Brain microvascular endothelial cell (primary cell): ENCODE data around the gene GREM2.

Experiments
- DNase-seq: peaks from one replicate; pipeline ENCODE4 v3.0.0-alpha.2; 2020
- H3K27ac ChIP-seq: fragments of 250-450 bp; sonication (Bioruptor Pico); 2 replicates; pipeline ENCODE4 v1.5.1; 2020; ENCODE audit warnings: mild to moderate bottlenecking, moderate library complexity
- H3K27me3 ChIP-seq: fragments of 250-450 bp; sonication (Bioruptor Pico); replicated peaks from 2 replicates; pipeline ENCODE4 v1.5.1; 2020; ENCODE audit warnings: mild to moderate bottlenecking
- H3K36me3 ChIP-seq: fragments of 250-450 bp; sonication (Bioruptor Pico); replicated peaks from 2 replicates; pipeline ENCODE4 v1.5.1; 2020; ENCODE audit warnings: mild to moderate bottlenecking
- H3K4me3 ChIP-seq: 2 replicates; pipeline ENCODE4 v1.5.1; 2011; ENCODE audit warnings: low read depth, mild to moderate bottlenecking, control low read depth, low read length, moderate library complexity
- CTCF ChIP-seq: IDR thresholded peaks from 2 replicates; pipeline ENCODE4 v1.5.1; 2011; ENCODE audit warnings: low read depth, mild to moderate bottlenecking, moderate library complexity, low read length, control low read depth, inconsistent platforms; ENCODE audit errors: missing control alignments
- in situ Hi-C: cut with HindIII; loops from 2 replicates; pipeline ENCODE4 v1.10.0; 2017; ENCODE audit warnings: low sequenced_read_pairs, low pct_ligation_motif_present

GREM2 gene

GRCh38 chr1:240464099-240464498, 147.9 kb downstream of the GREM2 start:
- no peak for DNase-seq
- Histone ChIP-seq H3K27ac (no peak overlapping the region), H3K27me3 (no peaks in the 10 kb centered on the region), H3K36me3 (no peaks in the 10 kb centered on the region), H3K4me3 (no peak overlapping the region)
- TF ChIP-seq CTCF: no peak
- in situ Hi-C loops: no loop called here

DNA sequence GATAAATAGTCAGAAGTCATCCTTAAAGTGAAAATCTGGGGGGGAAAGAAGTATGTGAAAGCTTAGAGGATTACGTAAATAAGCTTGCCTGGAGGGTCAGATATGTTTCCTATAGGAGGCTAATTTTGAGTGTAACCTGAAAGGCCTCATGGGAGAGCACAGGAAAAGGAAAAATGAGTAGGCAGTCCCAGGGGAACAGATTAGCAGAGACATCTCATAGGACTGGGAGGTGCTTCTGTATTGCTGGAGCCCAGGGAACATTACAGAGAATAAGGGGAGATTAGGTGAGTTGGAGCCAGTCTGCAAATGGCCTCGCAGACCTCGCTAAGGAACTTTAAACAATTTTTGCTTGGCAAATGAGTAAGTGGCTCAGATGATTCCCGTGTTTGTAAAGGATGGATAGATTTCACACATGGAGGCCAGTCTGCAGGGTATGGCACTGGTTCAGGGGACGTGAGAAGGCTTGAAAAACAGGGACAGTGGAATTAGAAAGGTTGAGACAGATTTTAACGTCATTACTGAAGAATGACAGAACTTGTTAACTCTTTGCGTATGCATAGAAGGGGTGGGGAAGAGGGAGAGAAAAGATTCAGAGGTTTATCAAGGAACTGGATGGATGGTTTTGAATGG, 149.1 kb downstream of the GREM2 start:
- Histone ChIP-seq H3K27ac (no peak overlapping the region), H3K27me3 (no peaks in the 10 kb centered on the region), H3K4me3 (no peak overlapping the region), H3K36me3 (no peaks in the 10 kb centered on the region)
- DNase-seq: peak; percentile 34
- TF ChIP-seq CTCF: no peak
- in situ Hi-C loops: no loop called here

DNA sequence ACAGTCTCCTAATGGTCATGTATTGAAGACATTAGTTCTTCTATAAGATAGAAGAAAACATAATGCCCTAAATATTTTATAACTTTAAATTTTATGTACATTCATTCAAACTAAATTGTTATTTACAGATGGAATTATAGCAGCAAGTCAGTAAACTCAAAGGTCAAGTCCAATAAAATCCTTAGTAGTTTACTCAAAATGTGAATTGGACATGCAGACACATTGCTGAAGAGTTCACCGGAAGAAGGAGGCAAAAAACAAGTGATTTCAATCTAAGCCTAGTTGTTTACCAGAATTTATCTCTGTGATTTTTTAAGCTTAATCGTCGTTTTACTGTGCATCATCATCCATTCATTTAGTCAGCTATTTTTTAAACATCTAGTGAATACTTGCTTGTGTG, 149.7 kb downstream of the GREM2 start:
- in situ Hi-C loops: no loop called here
- TF ChIP-seq CTCF: no peak
- Histone ChIP-seq H3K36me3 (no peaks in the 10 kb centered on the region), H3K27me3 (no peaks in the 10 kb centered on the region), H3K27ac (no peak overlapping the region), H3K4me3 (no peak overlapping the region)
- no peak for DNase-seq

DNA sequence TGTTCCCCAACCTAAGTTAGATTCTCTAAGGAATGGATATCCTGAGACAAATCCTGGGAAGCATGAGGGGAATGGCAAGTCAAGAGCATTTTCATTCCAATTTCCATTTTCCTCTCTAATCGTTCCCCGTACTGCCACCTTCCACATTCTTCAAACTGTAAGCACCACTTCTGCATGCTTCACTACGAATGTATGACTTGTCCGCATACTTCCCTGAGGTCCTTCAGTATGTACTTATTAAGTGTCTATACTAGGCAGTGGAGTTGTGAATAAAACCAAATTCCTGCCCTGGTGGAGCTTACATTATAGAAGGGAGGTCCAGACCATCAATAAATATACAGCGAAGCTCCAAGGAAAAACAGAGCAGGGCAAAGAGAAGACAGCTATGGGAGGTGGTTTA, 154.8 kb downstream of the GREM2 start:
- no peak for TF ChIP-seq CTCF
- no peak overlapping the region for H3K27ac ChIP-seq
- H3K27me3 ChIP-seq: no peaks in the 10 kb centered on the region
- no peak overlapping the region for H3K4me3 ChIP-seq
- in situ Hi-C loops: no loop called here
- no peak for DNase-seq
- H3K36me3 ChIP-seq: no peaks in the 10 kb centered on the region

DNA sequence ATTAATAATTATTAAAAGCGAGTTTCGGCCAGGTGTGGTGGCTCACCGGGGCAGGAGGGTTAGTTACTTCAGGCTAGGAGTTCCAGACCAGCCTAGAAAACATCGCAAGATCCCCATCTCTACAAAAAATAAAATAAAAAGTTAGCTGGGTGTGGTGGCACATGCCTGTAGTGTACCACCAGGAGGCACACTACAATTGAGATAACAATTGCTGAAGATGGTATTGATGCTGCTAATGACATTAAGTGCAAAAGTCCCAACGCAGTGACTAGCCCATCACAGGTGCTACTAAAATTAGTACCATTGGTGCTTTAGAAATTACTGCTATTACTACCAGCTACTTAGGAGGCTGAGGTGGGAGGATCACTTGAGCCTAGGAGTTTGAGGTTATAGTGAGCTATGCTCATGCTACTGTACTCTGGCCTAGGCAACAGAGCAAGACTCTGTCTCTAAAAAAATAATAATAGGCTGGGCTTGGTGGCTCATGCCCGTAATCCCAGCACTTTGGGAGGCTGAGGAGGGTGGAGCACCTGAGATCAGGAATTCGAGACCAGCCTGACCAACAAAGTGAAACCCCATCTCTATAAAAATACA, 156.6 kb downstream of the GREM2 start:
- no peaks in the 10 kb centered on the region for H3K27me3 ChIP-seq
- in situ Hi-C loops: no loop called here
- peak; percentile 76 for TF ChIP-seq CTCF
- no peak overlapping the region for H3K27ac ChIP-seq
- no peaks in the 10 kb centered on the region for H3K36me3 ChIP-seq
- H3K4me3 ChIP-seq: no peak overlapping the region
- DNase-seq: no peak

DNA sequence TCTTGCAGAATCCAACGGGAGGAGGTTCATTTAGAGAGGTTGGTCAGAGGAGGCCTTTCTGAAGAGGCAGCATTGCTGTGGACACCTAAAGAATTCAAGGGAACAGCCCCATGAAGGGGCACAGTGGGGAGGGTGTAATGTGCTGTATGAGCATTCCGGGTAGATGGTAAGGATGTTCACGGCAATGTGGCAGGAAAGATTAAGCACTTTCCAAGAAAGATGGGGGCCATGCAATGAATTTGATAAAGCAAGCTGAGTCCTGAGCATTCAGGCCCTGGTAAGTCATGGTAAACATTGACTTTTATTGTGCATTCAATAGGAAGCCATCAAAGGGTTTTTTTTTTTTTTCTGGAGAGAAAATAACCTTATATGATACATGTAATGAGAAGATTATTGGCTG, 166.6 kb downstream of the GREM2 start:
- no peaks in the 10 kb centered on the region for H3K27me3 ChIP-seq
- H3K36me3 ChIP-seq: no peaks in the 10 kb centered on the region
- TF ChIP-seq CTCF: no peak
- H3K27ac ChIP-seq: no peak overlapping the region
- no peak for DNase-seq
- in situ Hi-C loops: no loop called here
- H3K4me3 ChIP-seq: no peak overlapping the region
